Daoy (cell line): ENCODE measurements around the gene SEC16B. TPM values are rescaled to one million over a fixed set of nuclear protein-coding genes. Genes with fewer than 3 reads are reported as not detected.

Experiments
- DNase-seq: peaks from one replicate; pipeline ENCODE4 v3.0.0-alpha.2; 2015; ENCODE audit warnings: low read depth
- total RNA-seq: library from RNA; depleted of rRNA; stranded (reverse); fragments of >200 nt; shearing (Covaris generic); gene quantifications from 2 replicates; pipeline ENCODE4 v1.2.3, GENCODE V29; 2014

SEC16B gene
- total RNA-seq, 1 experiment from 2014 or later, result 0.46 TPM

GRCh38 chr1:177977141-177977540, 7.3 kb upstream of the SEC16B start:
- DNase-seq, result no peak

GRCh38 chr1:177976596-177976995, 6.7 kb upstream of the SEC16B start:
- DNase-seq, result no peak

GRCh38 chr1:177975588-177976495, 6.0 kb upstream of the SEC16B start:
- DNase-seq, result peak; percentile 61

DNA sequence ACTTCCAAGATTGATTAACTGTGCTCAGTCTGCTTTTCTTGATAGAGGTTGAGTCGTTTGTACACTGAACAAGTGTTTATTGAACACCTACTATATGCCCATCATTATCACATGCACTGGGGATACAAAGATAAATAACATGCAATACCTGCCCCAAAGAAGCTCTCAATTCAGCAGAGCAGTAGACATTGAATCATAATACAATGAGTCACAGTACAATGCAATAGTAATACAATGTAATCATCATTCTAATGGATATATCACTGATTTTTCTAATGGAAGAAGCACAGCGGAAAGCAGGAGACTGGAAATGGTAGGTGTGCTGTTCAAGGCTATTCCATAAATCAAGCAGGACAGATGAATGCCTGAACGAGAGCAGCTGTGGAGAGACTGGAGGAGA, 3.7 kb upstream of the SEC16B start:
- DNase-seq, result no peak

DNA sequence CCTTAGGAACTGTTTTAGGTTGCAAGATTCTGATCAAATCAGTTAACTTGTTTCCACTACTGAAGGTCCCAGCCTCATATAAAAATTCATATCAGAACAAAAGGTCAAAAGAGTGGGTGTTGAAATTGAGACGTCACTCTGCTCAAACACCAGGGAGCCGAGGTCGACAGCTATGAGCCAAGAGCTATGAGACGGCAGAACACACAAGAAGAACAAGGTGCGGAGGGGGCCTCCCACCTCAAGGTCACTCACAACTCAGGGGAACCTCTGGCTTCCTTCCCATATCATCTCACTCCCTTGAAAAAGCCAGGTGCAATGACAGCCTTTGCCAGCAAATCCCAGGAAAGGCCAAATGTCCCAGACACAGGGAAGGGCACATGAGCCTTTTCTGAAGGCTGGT, 749 bp downstream of the SEC16B start:
- DNase-seq, result no peak

GRCh38 chr1:177966199-177966598, 3.7 kb downstream of the SEC16B start:
- DNase-seq, result no peak

GRCh38 chr1:177965293-177965692, 4.6 kb downstream of the SEC16B start:
- no peak for DNase-seq

- no peak for DNase-seq
Observed at GRCh38 chr1:177964336-177964735, 5.5 kb downstream of the SEC16B start.

- DNase-seq, result no peak
Observed at GRCh38 chr1:177960939-177961622, 8.8 kb downstream of the SEC16B start.

GRCh38 chr1:177959811-177960515, 9.9 kb downstream of the SEC16B start:
- DNase-seq, result no peak

DNA sequence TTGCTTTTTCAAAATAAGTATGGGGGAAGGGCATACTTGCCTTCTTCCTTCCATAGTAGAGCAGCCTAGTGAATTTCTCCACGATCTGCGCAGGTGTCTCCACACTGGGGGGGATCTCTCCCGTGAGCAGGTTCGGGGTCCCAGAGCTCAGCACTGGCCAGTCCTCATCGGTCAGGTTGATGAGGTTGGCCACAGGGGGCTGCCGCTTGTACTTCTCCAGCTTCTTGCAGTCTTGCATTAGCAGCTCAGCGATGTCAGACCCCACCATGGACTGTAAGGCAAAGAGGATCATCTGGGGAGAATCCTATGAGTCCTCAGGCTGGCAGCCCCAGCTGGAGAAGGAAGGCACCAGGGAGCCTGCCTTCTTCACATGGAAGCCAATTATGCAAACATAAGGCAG, 11.8 kb downstream of the SEC16B start:
- no peak for DNase-seq

DNA sequence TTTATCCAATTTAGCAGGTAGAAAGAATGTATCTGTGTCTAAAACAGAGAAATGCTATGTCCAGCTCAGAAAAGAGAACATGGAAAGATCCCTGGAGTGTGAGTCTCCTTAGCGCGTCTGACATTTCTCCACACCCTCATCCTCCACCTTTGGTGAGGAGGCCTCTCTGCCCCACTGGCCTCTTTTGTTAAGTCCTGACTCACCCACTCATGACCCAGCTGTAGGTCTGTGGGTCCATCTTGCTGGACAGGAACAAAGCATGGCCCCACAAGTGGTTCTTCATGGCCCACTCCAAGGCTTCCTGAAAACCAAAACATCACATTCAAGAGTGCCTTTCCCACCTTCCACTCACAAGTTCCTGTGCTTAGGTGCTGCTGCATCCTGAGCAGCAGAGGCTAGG, 15.8 kb downstream of the SEC16B start:
- DNase-seq, result no peak

GRCh38 chr1:177953549-177953948, 16.3 kb downstream of the SEC16B start:
- DNase-seq, result no peak

DNA sequence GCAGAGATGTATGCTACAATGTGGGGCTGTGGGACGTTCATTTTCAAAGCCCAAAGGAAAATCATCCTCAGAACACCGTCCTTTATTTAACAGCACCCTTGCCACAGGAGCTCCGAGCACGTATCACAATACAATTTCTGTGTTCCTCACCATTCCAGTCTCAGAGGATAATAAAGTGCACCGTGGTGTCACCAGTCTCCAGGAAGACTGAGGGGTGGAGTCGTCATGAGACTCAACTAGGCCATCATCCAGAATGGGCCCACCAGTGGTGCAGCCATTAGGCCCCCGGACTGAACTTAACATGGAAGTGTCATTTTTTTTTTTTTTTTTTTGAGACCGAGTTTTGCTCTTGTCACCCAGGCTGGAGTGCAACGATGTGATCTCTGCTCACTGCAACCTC, 17.2 kb downstream of the SEC16B start:
- no peak for DNase-seq

DNA sequence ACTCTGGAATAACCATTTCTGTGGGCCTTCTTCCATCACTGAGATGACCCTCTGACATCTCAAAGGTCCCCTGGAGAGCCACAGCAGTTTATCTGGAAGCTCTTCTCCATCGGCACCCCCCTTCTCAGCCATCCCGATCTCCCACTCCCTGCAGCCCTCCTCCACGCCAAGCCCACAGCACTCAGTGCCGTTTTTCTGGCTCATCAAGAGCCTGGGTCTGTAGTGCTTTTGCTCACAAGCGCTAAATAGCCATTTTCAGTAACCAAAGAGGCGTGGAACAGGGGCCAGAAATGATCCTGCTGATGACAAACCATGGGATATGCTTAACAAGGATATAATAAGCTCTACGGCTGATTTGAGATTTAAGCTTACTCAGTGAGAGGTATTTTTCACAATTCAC, 17.6 kb downstream of the SEC16B start:
- DNase-seq, result no peak

DNA sequence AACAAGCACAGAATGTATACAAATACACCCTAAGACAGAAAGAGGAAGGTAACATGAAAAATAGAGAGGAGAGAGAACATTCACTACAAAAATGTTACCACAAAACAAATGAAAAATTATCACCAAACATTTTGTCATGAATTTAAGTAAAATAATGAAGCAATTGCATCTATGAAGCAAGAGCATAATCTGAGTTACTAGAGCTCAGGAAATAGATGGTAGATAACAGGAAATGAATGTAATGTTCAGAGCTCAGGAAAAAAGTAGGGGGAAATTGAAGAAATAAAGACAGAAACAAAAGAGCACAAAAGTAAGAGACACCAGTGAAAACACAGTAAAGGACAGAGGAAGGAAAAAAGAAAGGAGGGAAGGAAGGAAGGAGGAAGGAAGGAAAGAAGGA, 19.4 kb downstream of the SEC16B start:
- DNase-seq, result no peak

DNA sequence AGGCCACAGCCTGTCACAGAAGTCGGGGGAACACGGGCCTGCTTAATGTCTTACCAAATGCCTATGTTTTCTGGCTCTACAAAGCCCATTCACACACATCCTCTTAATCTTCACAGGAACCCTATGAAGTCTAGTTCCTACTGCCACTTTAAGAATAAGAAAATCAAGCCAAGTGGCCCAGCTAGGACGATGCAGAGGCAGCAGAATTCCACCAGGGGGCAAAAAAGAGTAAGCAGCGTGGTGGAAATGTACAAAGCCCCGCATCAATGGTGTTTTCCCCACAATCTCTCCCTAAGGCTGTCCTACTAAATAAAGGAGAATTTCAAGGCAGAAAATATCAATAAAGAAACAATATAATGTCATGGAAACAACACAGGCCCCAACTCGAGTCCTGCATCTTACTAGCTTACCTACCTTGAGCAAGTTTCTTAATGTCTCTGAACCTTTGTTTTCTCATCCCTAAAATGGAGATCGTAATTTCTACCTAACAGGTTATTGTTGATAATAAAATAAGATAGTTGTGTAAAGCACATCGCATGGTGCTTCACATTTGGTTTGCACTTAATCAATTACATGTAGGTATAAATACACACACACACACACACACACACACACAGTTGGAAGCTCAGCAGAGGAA, 21.4 kb downstream of the SEC16B start:
- peak; percentile 62 for DNase-seq

DNA sequence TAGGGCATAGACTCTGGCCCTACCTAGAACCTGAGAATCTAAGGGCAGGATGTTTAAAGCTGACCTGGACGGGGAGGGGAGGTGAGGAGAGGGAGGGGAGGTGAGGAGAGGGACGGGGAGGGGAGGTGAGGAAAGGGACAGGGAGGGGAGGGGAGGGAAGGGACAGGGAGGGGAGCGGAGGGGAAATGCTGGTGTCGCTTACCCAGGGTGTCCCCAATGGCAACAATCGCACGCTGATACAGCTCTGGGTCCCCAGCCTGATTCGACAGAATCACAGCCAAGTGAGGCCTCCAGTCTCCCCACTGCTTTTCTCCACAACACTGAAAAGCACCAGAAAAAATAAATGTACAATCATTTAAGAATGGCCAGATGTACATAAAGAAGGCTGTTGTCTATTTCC, 22.2 kb downstream of the SEC16B start:
- no peak for DNase-seq

- DNase-seq, result peak; percentile 69
Observed at GRCh38 chr1:177945943-177946650, 23.8 kb downstream of the SEC16B start.

- DNase-seq, result no peak
Observed at GRCh38 chr1:177944016-177944949, 25.6 kb downstream of the SEC16B start.
